ENCODE results near the gene SAMHD1. TPM values are rescaled to one million over a fixed set of nuclear protein-coding genes. Genes with fewer than 3 reads are reported as not detected.

The SAMHD1 gene
- total and polyA plus RNA-seq, 2 of the 8 experiments (the other 6 are each of a cell fraction or from before 2014, with no cell fraction given): 22.0 to 37.1 TPM

GRCh38 chr20:36924167-36925045 is 27.1 kb downstream of the SAMHD1 start:
- no peaks in the 10 kb centered on the region for H3K27me3 ChIP-seq (replicated peaks in 1 of 4; ENCODE audit: control insufficient read depth in 3 of 4, extremely low read depth in 1 of 4, insufficient read depth in 3 of 4, low read length in 3 of 4)
- no peak overlapping the region for H3K56ac ChIP-seq (replicated peaks; ENCODE audit: insufficient read length, low read depth, low read length)
- H3K14ac ChIP-seq (ENCODE audit: insufficient read length): no peak overlapping the region
- no peak overlapping the region for H4K8ac ChIP-seq (ENCODE audit: extremely low read depth, insufficient read depth, low read length)
- no peak overlapping the region for H4K5ac ChIP-seq (ENCODE audit: insufficient read length, low read depth, low read length)
- no peaks in the 10 kb centered on the region for H3K9me3 ChIP-seq (ENCODE audit: insufficient read depth in 2 of 2, low read depth in 1 of 2, low read length in 1 of 2)
- H4K91ac ChIP-seq (replicated peaks; ENCODE audit: insufficient read length, low read length): no peak overlapping the region
- H3K18ac ChIP-seq (ENCODE audit: extremely low read depth, low read length): no peak overlapping the region
- 91% methylated on average over 9 of the region's 9 CpGs; no CpG with 5 or more reads in 1 of the 2 experiments for WGBS, 2 experiments (ENCODE audit: extremely low coverage in 1 of 2, insufficient coverage in 1 of 2, insufficient read length in 1 of 2, insufficient replicate concordance in 2 of 2, low coverage in 1 of 2, low lambda C conversion rate in 2 of 2, missing lambda C conversion rate in 1 of 2)
- H3K4me1 ChIP-seq (replicated peaks in 1 of 4; ENCODE audit: control insufficient read depth in 3 of 4, insufficient read depth in 4 of 4, low read length in 3 of 4): no peaks in the 10 kb centered on the region
- H2BK5ac ChIP-seq (ENCODE audit: low read depth, low read length): no peak overlapping the region
- POLR2A ChIA-PET (ENCODE audit: partially characterized antibody): interaction anchor here (0.7 to 1.4 kb wide), 4 partner anchors 18 to 104 kb away, joined by 3 read pairs; no protein-coding TSS in a partner anchor
- H4K20me1 ChIP-seq (replicated peaks in 1 of 2; ENCODE audit: control insufficient read depth in 1 of 2, insufficient read depth in 2 of 2, low read length in 2 of 2): no peaks in the 10 kb centered on the region
- no peak overlapping the region for H3K4me2 ChIP-seq (ENCODE audit: insufficient read depth in 1 of 2, low read depth in 2 of 2, low read length in 2 of 2)
- DNase-seq (ENCODE audit: low read depth in 1 of 2, low spot score in 2 of 2) (no peak), FAIRE-seq (no peak)
- H2BK12ac ChIP-seq (ENCODE audit: low read depth, low read length): no peak overlapping the region
- no peak overlapping the region for H3K4ac ChIP-seq (replicated peaks; ENCODE audit: insufficient read length, low read depth, low read length)
- H3K27ac ChIP-seq (ENCODE audit: low read depth, low read length): no peak overlapping the region; the same call in 1 of the 2 replicates
- no peak overlapping the region for H2AK5ac ChIP-seq (ENCODE audit: low read depth, low read length)
- no peaks in the 10 kb centered on the region for H3K23me2 ChIP-seq (ENCODE audit: low read depth, low read length)
- no peak overlapping the region for H3K9ac ChIP-seq (replicated peaks in 1 of 4; ENCODE audit: extremely low read depth in 1 of 4, low read depth in 3 of 4, low read length in 3 of 4)
- CTCF ChIA-PET (ENCODE audit: partially characterized antibody): interaction anchor here (0.9 to 1.7 kb wide), 4 partner anchors 9 to 111 kb away, joined by 3 to 4 read pairs (median 3); no protein-coding TSS in a partner anchor
- no peak overlapping the region for H2BK120ac ChIP-seq (replicated peaks; ENCODE audit: low read depth, low read length)
- peaks cover 0 to 34% (median 2%) of the 10 kb centered on the region in 4 experiments; a peak in 5 of 8 replicates for H3K36me3 ChIP-seq (ENCODE audit: control insufficient read depth in 2 of 4, insufficient read depth in 4 of 4, low read length in 3 of 4)
- H3K23ac ChIP-seq (ENCODE audit: insufficient read length): no peak overlapping the region
- H2BK20ac ChIP-seq (ENCODE audit: low read length): no peak overlapping the region
- H3K4me3 ChIP-seq (ENCODE audit: extremely low read depth in 1 of 4, insufficient read depth in 2 of 4, low read depth in 3 of 4, low read length in 4 of 4): no peak overlapping the region
- H3K79me1 ChIP-seq (ENCODE audit: low read depth, low read length): no peaks in the 10 kb centered on the region
- H2AFZ ChIP-seq (ENCODE audit: low read length): no peak overlapping the region
- no peaks in the 10 kb centered on the region for H3K79me2 ChIP-seq (ENCODE audit: control insufficient read depth in 1 of 2, insufficient read depth in 2 of 2, low read length in 2 of 2)
- no peak overlapping the region for H2BK15ac ChIP-seq (ENCODE audit: low read length)
- TF ChIP-seq POU5F1 (IDR thresholded peaks at IDR 0.05; ENCODE audit: low read depth, low read length) (no peak), SP2 (IDR thresholded peaks at IDR 0.05; ENCODE audit: low read length) (no peak)
